ENCODE results near the gene MMP19.
"Not testable (repeated sequence)": the region's sequence is repeated elsewhere in the genome, so short reads cannot be mapped to it uniquely, and the experiment has no call there.

The MMP19 gene

DNA sequence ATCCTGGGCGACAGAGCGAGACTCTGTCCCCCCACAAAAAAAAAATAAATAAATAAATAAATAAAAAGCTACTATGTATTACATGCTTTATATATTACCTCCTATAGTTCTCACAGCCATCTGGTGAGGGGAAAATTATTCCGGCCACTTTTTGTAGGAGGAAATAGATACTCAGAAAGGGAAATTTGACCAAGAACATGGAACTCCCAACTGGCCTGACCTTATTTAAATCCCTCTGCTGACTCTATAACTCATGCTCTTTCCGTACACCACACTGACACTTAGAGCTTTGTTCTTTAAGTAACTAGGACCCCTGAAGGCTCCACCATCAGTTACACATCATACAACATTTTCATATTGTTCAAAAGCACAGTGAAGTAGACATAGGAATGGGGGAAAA is 2.2 kb upstream of the MMP19 start:
- no peak for DNase-seq (ENCODE audit: low spot score)

DNA sequence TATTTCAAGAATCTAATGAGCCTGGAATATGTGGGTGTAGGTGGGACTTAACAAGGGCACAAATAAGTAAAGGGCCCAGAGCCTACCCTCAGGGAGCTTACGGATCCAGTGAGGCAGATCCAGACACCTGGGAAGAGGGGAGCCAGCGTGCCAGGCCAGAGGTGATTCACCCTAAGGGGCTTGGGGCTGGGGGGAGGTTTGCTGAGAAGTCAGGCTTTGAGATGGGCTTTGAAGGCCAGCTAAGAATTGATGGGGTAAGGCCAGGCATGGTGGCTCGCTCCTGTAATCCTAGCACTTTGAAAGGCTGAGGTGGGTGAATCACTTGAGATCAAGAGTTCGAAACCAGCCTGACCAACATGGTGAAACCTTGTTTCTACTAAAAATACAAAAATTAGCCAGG is 695 bp upstream of the MMP19 start:
- DNase-seq (ENCODE audit: low spot score): no peak

GRCh38 chr12:55840581-55841351 is 2.0 kb downstream of the MMP19 start:
- no peak for DNase-seq (ENCODE audit: low spot score)

DNA sequence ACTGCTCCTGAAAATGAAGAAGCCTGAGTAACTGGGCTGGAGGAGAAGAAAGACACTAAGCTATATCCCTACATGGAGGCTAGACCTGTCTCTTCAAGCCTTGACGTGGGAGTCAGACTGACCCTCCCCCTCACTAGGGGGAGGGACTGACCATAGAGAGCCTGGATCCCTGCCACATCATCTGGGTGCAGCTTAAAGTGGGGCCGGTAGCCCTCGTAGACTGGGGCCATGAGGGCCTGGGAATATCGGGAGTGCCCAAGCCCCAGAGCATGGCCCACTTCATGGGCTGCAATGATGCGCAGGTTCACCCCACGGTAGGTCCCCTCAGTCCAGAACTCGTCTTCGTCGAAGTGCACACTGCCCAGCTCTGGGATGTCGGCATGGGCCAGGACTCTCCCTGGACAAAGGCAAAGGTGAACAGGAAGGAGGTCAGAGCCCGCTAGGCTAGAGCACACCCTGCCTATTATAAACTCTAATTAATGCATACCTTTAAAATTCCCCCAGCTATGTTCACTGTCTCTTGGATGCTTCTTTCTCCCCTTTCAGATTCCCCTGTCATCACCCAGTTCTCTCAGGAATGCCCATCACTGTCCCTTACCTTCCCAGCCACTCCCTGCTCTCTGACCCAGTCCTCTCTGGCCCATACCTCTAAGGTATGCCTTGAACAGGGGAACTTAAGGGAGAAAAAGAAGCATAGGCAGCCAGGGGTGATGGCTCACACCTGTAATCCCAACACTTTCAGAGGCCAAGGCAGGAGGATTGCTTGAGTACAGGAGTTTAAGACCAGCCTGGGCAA is 3.2 kb downstream of the MMP19 start:
- no peak for DNase-seq (ENCODE audit: low spot score)

GRCh38 chr12:55838361-55838760 is 4.4 kb downstream of the MMP19 start:
- no peak for DNase-seq (ENCODE audit: low spot score)

GRCh38 chr12:55834400-55834799 is 8.3 kb downstream of the MMP19 start:
- DNase-seq (ENCODE audit: low spot score): not testable (repeated sequence)

- no peak for DNase-seq (ENCODE audit: low spot score)
Measured at GRCh38 chr12:55833056-55833455, 9.7 kb downstream of the MMP19 start.

GRCh38 chr12:55831447-55831815 is 11.3 kb downstream of the MMP19 start:
- no peak for DNase-seq (ENCODE audit: low spot score)

GRCh38 chr12:55830601-55831446 is 11.9 kb downstream of the MMP19 start:
- peak; percentile 64 for DNase-seq (ENCODE audit: low spot score)

- DNase-seq (ENCODE audit: low spot score): peak; percentile 70
Measured at GRCh38 chr12:55829967-55830600, 12.7 kb downstream of the MMP19 start.

DNA sequence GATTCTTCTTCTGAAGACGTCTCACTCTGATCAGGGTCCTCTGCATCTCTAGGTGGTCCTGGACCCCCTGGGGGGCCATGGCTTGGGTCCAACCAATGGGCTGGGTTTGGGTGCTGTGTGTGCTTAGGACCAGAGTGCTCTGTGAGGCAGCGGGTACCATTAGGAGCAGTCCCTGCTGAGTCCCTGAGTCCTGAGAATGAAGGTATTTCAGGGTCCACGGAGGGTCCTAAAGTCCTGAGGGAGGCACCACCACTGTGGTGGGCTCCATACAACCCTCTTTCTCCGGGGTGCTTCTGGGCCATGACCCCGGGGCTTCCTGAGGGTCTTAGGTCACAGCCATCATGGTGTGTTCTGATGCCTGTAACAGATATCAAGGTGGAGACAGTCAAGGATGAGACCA is 14.4 kb downstream of the MMP19 start:
- DNase-seq (ENCODE audit: low spot score): no peak

- DNase-seq (ENCODE audit: low spot score): no peak
Measured at GRCh38 chr12:55827806-55828205, 14.9 kb downstream of the MMP19 start.

DNA sequence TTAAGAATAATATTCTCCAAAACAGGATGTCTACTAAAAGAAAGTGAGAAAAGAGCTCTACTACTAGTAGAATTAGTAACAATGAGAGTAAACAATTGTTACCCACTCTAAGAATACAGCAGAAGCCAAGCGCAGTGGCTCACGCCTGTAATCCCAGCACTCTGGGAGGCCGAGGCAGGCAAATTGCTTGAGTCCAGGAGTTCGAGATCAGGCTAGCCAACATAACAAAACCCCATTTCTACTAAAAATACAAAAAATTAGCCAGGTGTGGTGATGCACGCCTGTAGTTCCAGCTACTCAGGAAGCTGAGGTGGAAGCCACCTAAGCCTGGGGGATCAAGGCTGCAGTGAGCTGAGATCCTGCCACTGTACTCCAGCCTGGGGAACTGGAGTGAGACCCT is 18.0 kb downstream of the MMP19 start:
- DNase-seq (ENCODE audit: low spot score): no peak

DNA sequence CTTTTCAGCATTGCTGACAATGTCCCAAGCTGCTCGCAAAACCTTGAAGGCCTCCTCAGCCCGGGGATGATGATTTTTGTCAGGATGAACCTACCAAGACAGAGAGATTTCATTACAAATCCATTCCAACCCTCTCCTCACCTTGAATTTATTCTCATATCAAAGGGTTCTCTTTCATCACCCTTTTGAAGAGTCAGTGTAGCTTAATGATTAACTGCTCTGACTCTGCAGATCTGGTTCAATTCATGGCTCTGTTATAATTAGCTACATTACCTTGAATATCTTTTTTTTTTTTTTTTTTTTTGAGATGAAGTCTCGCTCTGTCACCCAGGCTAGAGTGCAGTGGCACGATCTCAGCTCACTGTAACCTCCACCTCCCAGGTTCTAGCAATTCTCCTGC is 19.3 kb downstream of the MMP19 start:
- peak; percentile 36 for DNase-seq (ENCODE audit: low spot score)

DNA sequence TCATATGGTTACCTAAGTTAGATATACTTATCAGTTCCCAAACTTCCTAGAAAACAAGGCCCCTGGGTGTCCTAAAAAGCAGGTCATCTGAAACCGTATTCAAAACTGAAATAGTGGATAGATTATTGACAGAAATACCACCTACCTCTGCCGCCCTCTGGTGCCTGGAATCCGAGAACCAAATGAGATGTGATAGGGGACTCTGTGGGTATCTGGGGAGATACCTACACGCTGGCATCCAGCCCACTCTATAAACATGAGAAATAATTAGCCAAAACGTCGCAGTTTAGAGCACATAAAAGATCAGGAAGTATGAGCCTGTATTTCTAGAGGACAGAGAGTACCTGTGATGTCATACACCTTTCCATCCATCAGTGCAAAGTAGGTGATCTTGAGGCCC is 20.5 kb downstream of the MMP19 start:
- DNase-seq (ENCODE audit: low spot score): peak; percentile 22

DNA sequence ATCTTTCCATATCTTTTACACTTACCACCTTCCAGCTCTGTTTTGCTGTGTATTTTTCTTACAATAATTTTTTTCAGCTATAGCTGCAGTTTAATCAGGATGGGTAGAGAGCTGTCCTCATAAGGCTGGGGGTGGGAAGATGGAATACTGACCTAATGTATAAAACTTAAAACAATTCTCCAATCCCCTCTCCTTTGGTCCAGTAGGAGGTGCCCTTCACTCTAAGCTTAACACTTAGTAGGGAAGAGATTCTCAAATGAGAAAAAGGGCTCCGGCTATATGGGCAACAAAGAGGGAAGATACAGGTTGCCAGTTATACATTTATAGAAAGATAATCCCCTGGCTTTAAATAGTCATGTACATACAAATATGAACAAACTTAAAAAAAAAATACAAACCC is 22.1 kb downstream of the MMP19 start:
- no peak for DNase-seq (ENCODE audit: low spot score)

- DNase-seq (ENCODE audit: low spot score): no peak
Measured at GRCh38 chr12:55818886-55819285, 23.9 kb downstream of the MMP19 start.

DNA sequence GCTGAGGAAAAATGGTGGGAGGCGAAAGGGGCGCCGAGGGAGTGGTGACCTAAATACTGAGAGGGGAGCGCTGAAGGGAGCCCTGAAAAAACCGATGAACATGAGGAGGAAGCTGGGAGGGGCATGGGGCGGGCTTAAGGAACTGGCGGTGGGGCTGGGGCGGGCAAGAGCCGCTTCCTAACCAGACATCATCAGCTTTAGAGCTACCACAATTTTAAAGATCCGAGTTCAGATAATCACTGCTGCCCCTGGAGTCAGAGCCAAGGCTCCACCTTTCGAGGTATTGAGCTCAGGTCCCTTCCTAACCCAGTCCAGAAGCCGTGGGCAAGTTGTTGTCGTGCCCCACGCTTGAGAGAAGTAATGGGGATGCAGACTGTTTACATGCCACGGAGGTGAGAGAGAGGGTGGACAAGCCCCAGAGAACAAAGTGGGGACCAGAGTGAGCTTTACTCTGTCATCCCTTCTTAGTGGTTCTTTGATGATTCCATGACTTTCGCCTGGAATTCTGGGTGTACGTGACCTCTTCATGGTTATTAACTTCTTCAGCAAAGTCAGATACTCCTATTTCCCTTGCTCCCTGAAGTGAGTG is 24.5 kb downstream of the MMP19 start:
- DNase-seq (ENCODE audit: low spot score): no peak

- DNase-seq (ENCODE audit: low spot score): peak; percentile 100
Measured at GRCh38 chr12:55817345-55818139, 25.2 kb downstream of the MMP19 start, which contains the start of the genes ORMDL2 and SARNP. Gene ORMDL2, plus strand, starts transcription at chr12:55818041. Its CDS starts 959 bp downstream, at chr12:55819000. Gene SARNP, minus strand, starts transcription at chr12:55817724. Its CDS starts 23 bp downstream, at chr12:55817701.

DNA sequence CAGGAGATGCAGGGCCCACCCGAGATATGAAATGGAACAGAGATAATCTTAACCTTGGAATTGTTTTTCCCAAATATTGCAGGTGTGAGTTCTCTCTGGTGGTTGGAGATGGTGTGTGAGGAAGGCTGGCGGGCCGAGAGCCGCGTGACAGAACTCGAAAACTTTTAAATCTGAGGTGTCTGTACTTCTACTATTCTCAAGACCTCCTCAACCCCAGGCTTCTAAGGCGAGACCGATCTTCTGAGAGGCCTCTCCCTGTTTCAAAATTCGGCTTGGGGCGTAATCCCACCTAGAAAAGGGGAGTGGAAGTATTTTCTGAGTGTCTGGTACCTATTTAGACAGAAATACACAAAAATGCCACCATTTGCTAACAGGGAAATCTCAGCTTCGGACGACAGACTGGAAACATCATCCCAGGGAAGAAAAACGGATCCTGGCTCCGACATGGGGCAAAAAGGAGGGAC is 25.8 kb downstream of the MMP19 start:
- no peak for DNase-seq (ENCODE audit: low spot score)

GRCh38 chr12:55815473-55815872 is 27.3 kb downstream of the MMP19 start:
- DNase-seq (ENCODE audit: low spot score): no peak

Measured in SW480 (cell line).